Measurements from ENCODE around the gene GRPEL1. TPM values are rescaled to one million over a fixed set of nuclear protein-coding genes. Genes with fewer than 3 reads are reported as not detected.

Gene GRPEL1
- total and polyA plus RNA-seq, 11 donors, result 38.6 to 70.8 (median 55.4) TPM

DNA sequence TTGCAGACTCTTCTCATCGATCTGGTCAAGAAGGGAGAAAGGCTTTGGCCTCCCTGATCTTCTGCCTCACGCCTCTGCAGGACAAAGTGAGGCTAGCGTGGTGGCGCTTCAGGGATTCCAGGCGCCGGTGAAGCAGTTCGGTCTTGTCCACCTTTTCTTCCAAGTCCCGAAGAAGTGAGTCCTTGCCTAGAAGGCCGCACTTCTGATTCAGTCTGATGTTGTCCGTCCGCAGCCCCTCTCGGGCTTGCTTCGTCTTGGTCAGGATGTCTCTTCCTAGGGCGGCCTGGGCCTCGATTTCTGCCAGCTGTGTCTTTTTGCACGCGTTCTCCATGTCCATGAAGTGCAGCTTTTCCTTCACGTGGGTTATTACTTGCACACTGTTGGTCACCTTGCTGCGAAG, 26.6 kb downstream of the GRPEL1 start:
- TF ChIP-seq POLR2A (IDR thresholded peaks at IDR 0.05) (no peak), CTCF (IDR thresholded peaks at IDR 0.05) (no peak)
- Histone ChIP-seq H3K9me3 (no peaks in the 10 kb centered on the region), H3K27me3 (no peaks in the 10 kb centered on the region), H3K4me1 (peaks cover 6 to 43% (median 31%) of the 10 kb centered on the region in 12 donors), H3K36me3 (peaks cover 0 to 8% (median 0%) of the 10 kb centered on the region in 9 donors), H3K27ac (peak overlapping the region in 1 of 12 donors; percentile 70), H3K4me3 (peak overlapping the region in 3 of 12 donors; percentile 80 to 92 (median 86))
- no peak for ATAC-seq
- 92 to 96% (median 95%) methylated on average over 19 of the region's 19 CpGs for WGBS, 4 donors
- intact Hi-C loops (cut with DNase I), result loop anchor here in 7 of 10 donors (5.0 to 10.0 kb wide), 5 partner anchors 54 to 259 kb away; partner anchors contain the start of genes TBC1D14 (in 2 of the 7) and KIAA0232 (in 1 of the 7)
- no peak for DNase-seq

GRCh38 chr4:7040765-7041164, 27.1 kb downstream of the GRPEL1 start:
- Histone ChIP-seq H3K9me3 (no peaks in the 10 kb centered on the region), H3K36me3 (peaks cover 0 to 3% (median 0%) of the 10 kb centered on the region in 9 donors), H3K27ac (no peak overlapping the region), H3K4me1 (peaks cover 6 to 38% (median 26%) of the 10 kb centered on the region in 12 donors), H3K27me3 (no peaks in the 10 kb centered on the region), H3K4me3 (no peak overlapping the region)
- no peak for TF ChIP-seq POLR2A (IDR thresholded peaks at IDR 0.05)
- no peak for TF ChIP-seq CTCF (IDR thresholded peaks at IDR 0.05)
- 87 to 89% (median 88%) methylated on average over 4 of the region's 4 CpGs for WGBS, 4 donors
- DNase-seq, result no peak
- intact Hi-C loops (cut with DNase I), result loop anchor here in 7 of 10 donors (5.0 to 10.0 kb wide), 5 partner anchors 53 to 258 kb away; partner anchors contain the start of genes TBC1D14 (in 2 of the 7) and KIAA0232 (in 1 of the 7)
- ATAC-seq, result no peak

DNA sequence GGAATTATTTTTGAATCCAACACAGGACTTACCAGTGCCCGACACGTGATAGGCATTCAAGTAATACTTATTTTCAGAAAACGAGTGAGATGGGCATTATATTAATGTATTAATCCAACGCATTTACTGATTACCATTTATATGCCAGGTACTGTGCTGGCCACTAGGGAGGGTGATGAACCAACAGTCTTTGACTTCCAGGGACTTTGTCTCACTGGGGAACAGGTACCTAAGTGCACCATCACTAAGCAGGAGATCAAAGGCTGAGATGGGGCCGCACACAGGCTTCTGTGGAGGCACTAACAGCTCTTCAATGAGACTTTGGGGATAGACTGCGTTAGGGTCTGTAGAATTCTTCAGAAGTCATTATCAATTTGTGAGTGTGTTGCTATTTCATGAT, 30.4 kb downstream of the GRPEL1 start:
- peaks cover 0 to 8% (median 5%) of the 10 kb centered on the region in 9 donors for H3K36me3 ChIP-seq
- H3K9me3 ChIP-seq, result no peaks in the 10 kb centered on the region
- 65 to 78% (median 71%) methylated on average over 6 of the region's 6 CpGs for WGBS, 4 donors
- H3K27me3 ChIP-seq, result no peaks in the 10 kb centered on the region
- peak in 1 of 5 donors; percentile 16 for DNase-seq
- H3K4me1 ChIP-seq, result peaks cover 0 to 18% (median 11%) of the 10 kb centered on the region in 12 donors
- no peak overlapping the region for H3K4me3 ChIP-seq
- no peak for TF ChIP-seq CTCF (IDR thresholded peaks at IDR 0.05)
- TF ChIP-seq POLR2A (IDR thresholded peaks at IDR 0.05), result no peak
- intact Hi-C loops (cut with DNase I), result no loop called here
- ATAC-seq, result no peak
- H3K27ac ChIP-seq, result no peak overlapping the region

- no peak overlapping the region for H3K4me3 ChIP-seq
- DNase-seq (peak in 1 of 5 donors; percentile 25), ATAC-seq (peak in 2 of 4 donors; percentile 27 to 44)
- H3K36me3 ChIP-seq, result peaks cover 0 to 37% (median 33%) of the 10 kb centered on the region in 9 donors
- H3K27ac ChIP-seq, result no peak overlapping the region
- H3K4me1 ChIP-seq, result peaks cover 0 to 4% (median 0%) of the 10 kb centered on the region in 12 donors
- no peaks in the 10 kb centered on the region for H3K27me3 ChIP-seq
- WGBS, 4 donors, result 71 to 85% (median 78%) methylated on average over 14 to 20 of the region's 20 CpGs
- no peak for TF ChIP-seq POLR2A (IDR thresholded peaks at IDR 0.05)
- no peak for TF ChIP-seq CTCF (IDR thresholded peaks at IDR 0.05)
- intact Hi-C loops (cut with DNase I), result no loop called here
- no peaks in the 10 kb centered on the region for H3K9me3 ChIP-seq
Measured at GRCh38 chr4:7034262-7035081, 33.4 kb downstream of the GRPEL1 start.
